Neural progenitor cell (in vitro differentiated cells): ENCODE measurements around the gene FBXW11. TPM values are rescaled to one million over a fixed set of nuclear protein-coding genes. Genes with fewer than 3 reads are reported as not detected.
A peak's percentile ranks its signal among the peaks of the same experiment; 100 is the strongest.

Experiments used
- DNase-seq: peaks from one replicate; pipeline ENCODE4 v3.0.0-alpha.2; 2016; ENCODE audit warnings: low spot score
- H2AFZ ChIP-seq: fragments of 200-600 bp; sonication (generic); replicated peaks from 2 replicates; pipeline ENCODE4 v1.6.1; 2016; ENCODE audit warnings: antibody characterized with exemption
- H3F3A ChIP-seq: fragments of 200-600 bp; sonication (generic); 2 replicates; pipeline ENCODE4 v1.6.1; 2016; ENCODE audit warnings: antibody characterized with exemption, low read depth
- H3K27ac ChIP-seq: fragments of 200-600 bp; sonication (generic); 2 replicates; pipeline ENCODE4 v1.5.1; 2016; ENCODE audit warnings: mild to moderate bottlenecking
- H3K27me3 ChIP-seq: fragments of 200-600 bp; sonication (generic); 2 replicates; pipeline ENCODE4 v1.6.1; 2016; ENCODE audit warnings: mild to moderate bottlenecking, moderate library complexity
- H3K36me3 ChIP-seq: fragments of 200-600 bp; sonication (generic); 2 replicates; pipeline ENCODE4 v1.5.1; 2016
- H3K4me1 ChIP-seq: fragments of 200-600 bp; sonication (generic); 2 replicates; pipeline ENCODE4 v1.6.1; 2016; ENCODE audit warnings: mixed run types
- H3K4me2 ChIP-seq: fragments of 200-600 bp; sonication (generic); 2 replicates; pipeline ENCODE4 v1.6.1; 2016
- H3K4me3 ChIP-seq: fragments of 200-600 bp; sonication (generic); 2 replicates; pipeline ENCODE4 v1.5.1; 2016
- H3K79me2 ChIP-seq: fragments of 200-600 bp; sonication (generic); 2 replicates; pipeline ENCODE4 v1.6.1; 2016; ENCODE audit warnings: low read depth
- H3K9ac ChIP-seq: fragments of 200-600 bp; sonication (generic); 2 replicates; pipeline ENCODE4 v1.6.1; 2016
- H3K9me3 ChIP-seq: fragments of 200-600 bp; sonication (generic); 2 replicates; pipeline ENCODE4 v1.5.1; 2016; ENCODE audit warnings: low read depth
- H4K20me1 ChIP-seq: fragments of 200-600 bp; sonication (generic); 2 replicates; pipeline ENCODE4 v1.6.1; 2016; ENCODE audit warnings: low read depth
- H3K27ac Mint-ChIP-seq: 3 replicates; pipeline ENCODE4 v1.8.0; 2021; ENCODE audit warnings: mixed read lengths
- H3K27me3 Mint-ChIP-seq: 2 replicates; pipeline ENCODE4 v1.8.0; 2022; ENCODE audit warnings: low read depth, mild to moderate bottlenecking, inconsistent platforms, moderate library complexity, mixed read lengths; ENCODE audit not compliant: insufficient read depth
- H3K36me3 Mint-ChIP-seq: 3 replicates; pipeline ENCODE4 v1.8.0; 2021; ENCODE audit warnings: mixed read lengths
- H3K4me1 Mint-ChIP-seq: 3 replicates; pipeline ENCODE4 v1.8.0; 2021; ENCODE audit warnings: mixed read lengths
- H3K4me3 Mint-ChIP-seq: 3 replicates; pipeline ENCODE4 v1.8.0; 2021; ENCODE audit warnings: mild to moderate bottlenecking, moderate library complexity, mixed read lengths
- H3K9me3 Mint-ChIP-seq: 3 replicates; pipeline ENCODE4 v1.8.0; 2020; ENCODE audit warnings: mixed read lengths
- EZH2 ChIP-seq: fragments of 200-600 bp; sonication (generic); IDR thresholded peaks from 2 replicates; pipeline ENCODE4 v1.6.1; 2017; ENCODE audit warnings: antibody characterized with exemption, mild to moderate bottlenecking, moderate library complexity
- EZH2phosphoT487 ChIP-seq: fragments of 200-600 bp; sonication (generic); IDR thresholded peaks from 2 replicates; pipeline ENCODE4 v1.6.1; 2017; ENCODE audit warnings: antibody characterized with exemption
- total RNA-seq: library from RNA; depleted of rRNA; stranded (reverse); fragments of >200 nt; gene quantifications from 2 replicates; pipeline ENCODE4 v1.2.3, GENCODE V29; 2015; ENCODE audit warnings: low replicate concordance
- TF ChIP-seq, protein P1 (sequence below): fragments of 200-600 bp; sonication (generic); IDR thresholded peaks from 2 replicates; pipeline ENCODE4 v1.5.1; 2017; ENCODE audit warnings: antibody characterized with exemption, mild to moderate bottlenecking

The FBXW11 gene
- total RNA-seq, 1 donor from 2014 or later, result 79.1 TPM

DNA sequence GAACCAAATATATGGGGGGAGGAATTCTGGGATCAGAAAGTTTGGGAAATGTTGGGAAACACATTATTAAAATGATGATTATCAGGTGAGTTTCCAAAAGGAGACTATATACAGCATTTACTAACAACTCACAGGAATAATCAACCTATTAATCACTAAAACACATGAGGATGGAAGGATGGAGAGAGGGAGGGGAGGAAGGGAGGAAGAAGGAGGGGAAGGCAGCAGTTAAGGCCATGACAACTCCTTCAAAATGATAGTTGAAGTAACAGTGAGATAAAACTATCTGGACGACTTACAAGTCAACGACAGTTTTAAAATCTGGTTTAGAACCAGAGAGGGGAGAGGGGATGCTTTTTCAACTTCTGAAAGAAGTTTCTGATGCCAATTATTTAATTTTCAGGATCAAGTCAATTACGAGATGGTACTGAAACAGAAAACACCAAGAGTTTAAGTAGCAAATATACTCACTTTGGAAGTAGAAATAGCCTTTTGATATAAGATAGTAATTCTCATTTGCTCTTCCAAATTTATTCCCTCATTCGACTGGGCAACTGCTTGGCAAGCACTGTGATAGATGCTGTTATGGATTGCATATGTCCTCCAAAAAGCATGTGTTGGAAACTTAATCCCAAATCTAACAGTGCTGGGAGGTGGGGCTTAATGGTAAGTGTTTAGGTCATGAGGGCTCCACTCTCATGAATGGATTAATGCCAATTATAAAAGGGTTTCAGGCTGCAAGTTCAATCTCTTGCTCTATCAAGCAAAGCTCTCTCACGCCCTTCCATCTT, 30.4 kb downstream of the FBXW11 start:
- H3K27ac ChIP-seq, result no peak overlapping the region
- peaks cover 15% of the 10 kb centered on the region for H3K9me3 Mint-ChIP-seq
- H3K4me3 Mint-ChIP-seq, result no peak overlapping the region
- no peak overlapping the region for H3K9ac ChIP-seq
- no peaks in the 10 kb centered on the region for H3K36me3 ChIP-seq
- no peaks in the 10 kb centered on the region for H3K27me3 Mint-ChIP-seq
- no peak overlapping the region for H3K4me3 ChIP-seq
- DNase-seq, result no peak
- H3K27me3 ChIP-seq, result no peaks in the 10 kb centered on the region
- H2AFZ ChIP-seq, result no peak overlapping the region
- peaks cover 53% of the 10 kb centered on the region for H3K4me1 ChIP-seq
- H3K9me3 ChIP-seq, result no peaks in the 10 kb centered on the region
- TF ChIP-seq EZH2 (no peak), EZH2phosphoT487 (no peak)
- TF ChIP-seq, protein P1, sequence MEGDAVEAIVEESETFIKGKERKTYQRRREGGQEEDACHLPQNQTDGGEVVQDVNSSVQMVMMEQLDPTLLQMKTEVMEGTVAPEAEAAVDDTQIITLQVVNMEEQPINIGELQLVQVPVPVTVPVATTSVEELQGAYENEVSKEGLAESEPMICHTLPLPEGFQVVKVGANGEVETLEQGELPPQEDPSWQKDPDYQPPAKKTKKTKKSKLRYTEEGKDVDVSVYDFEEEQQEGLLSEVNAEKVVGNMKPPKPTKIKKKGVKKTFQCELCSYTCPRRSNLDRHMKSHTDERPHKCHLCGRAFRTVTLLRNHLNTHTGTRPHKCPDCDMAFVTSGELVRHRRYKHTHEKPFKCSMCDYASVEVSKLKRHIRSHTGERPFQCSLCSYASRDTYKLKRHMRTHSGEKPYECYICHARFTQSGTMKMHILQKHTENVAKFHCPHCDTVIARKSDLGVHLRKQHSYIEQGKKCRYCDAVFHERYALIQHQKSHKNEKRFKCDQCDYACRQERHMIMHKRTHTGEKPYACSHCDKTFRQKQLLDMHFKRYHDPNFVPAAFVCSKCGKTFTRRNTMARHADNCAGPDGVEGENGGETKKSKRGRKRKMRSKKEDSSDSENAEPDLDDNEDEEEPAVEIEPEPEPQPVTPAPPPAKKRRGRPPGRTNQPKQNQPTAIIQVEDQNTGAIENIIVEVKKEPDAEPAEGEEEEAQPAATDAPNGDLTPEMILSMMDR, result no peak
- H4K20me1 ChIP-seq, result peaks cover 96% of the 10 kb centered on the region
- peaks cover 18% of the 10 kb centered on the region for H3K4me1 Mint-ChIP-seq
- H3K4me2 ChIP-seq, result no peak overlapping the region
- peaks cover 100% of the 10 kb centered on the region for H3K79me2 ChIP-seq
- H3K36me3 Mint-ChIP-seq, result peaks cover 20% of the 10 kb centered on the region
- H3K27ac Mint-ChIP-seq, result no peak overlapping the region
- peaks cover 22% of the 10 kb centered on the region for H3F3A ChIP-seq

GRCh38 chr5:171975262-171975876, 31.1 kb downstream of the FBXW11 start:
- H3K36me3 Mint-ChIP-seq, result peaks cover 20% of the 10 kb centered on the region
- H3K9me3 Mint-ChIP-seq, result peaks cover 12% of the 10 kb centered on the region
- peaks cover 25% of the 10 kb centered on the region for H3K4me1 Mint-ChIP-seq
- Histone ChIP-seq H3K36me3 (no peaks in the 10 kb centered on the region), H3K79me2 (peaks cover 100% of the 10 kb centered on the region), H3K4me1 (peaks cover 53% of the 10 kb centered on the region), H3K4me3 (no peak overlapping the region), H4K20me1 (peaks cover 96% of the 10 kb centered on the region), H3K9me3 (no peaks in the 10 kb centered on the region), H3K9ac (no peak overlapping the region), H3K27ac (no peak overlapping the region), H2AFZ (no peak overlapping the region), H3F3A (peaks cover 28% of the 10 kb centered on the region), H3K4me2 (no peak overlapping the region), H3K27me3 (no peaks in the 10 kb centered on the region)
- no peak for TF ChIP-seq EZH2
- TF ChIP-seq, protein P1, result no peak
- TF ChIP-seq EZH2phosphoT487, result no peak
- DNase-seq, result no peak
- peak overlapping the region; percentile 25 for H3K4me3 Mint-ChIP-seq
- peak overlapping the region; percentile 3 for H3K27ac Mint-ChIP-seq
- peaks cover 2% of the 10 kb centered on the region for H3K27me3 Mint-ChIP-seq

GRCh38 chr5:171970826-171971225, 35.6 kb downstream of the FBXW11 start:
- Histone ChIP-seq H3K27me3 (no peaks in the 10 kb centered on the region), H3F3A (peaks cover 18% of the 10 kb centered on the region), H3K79me2 (peaks cover 99% of the 10 kb centered on the region), H3K9ac (peak overlapping the region; percentile 0), H3K36me3 (no peaks in the 10 kb centered on the region), H3K27ac (peak overlapping the region; percentile 85), H2AFZ (no peak overlapping the region), H3K4me2 (peak overlapping the region; percentile 64), H3K4me1 (peaks cover 50% of the 10 kb centered on the region), H4K20me1 (peaks cover 93% of the 10 kb centered on the region), H3K9me3 (no peaks in the 10 kb centered on the region), H3K4me3 (peak overlapping the region; percentile 10)
- H3K36me3 Mint-ChIP-seq, result peaks cover 15% of the 10 kb centered on the region
- TF ChIP-seq EZH2, result no peak
- TF ChIP-seq EZH2phosphoT487, result no peak
- TF ChIP-seq, protein P1, result no peak
- H3K27ac Mint-ChIP-seq, result peak overlapping the region; percentile 79
- H3K4me1 Mint-ChIP-seq, result peaks cover 37% of the 10 kb centered on the region
- peaks cover 2% of the 10 kb centered on the region for H3K27me3 Mint-ChIP-seq
- DNase-seq, result peak; percentile 69
- peaks cover 8% of the 10 kb centered on the region for H3K9me3 Mint-ChIP-seq
- H3K4me3 Mint-ChIP-seq, result peak overlapping the region; percentile 60
